Measurements from ENCODE around the gene DTNA.

DTNA gene

DNA sequence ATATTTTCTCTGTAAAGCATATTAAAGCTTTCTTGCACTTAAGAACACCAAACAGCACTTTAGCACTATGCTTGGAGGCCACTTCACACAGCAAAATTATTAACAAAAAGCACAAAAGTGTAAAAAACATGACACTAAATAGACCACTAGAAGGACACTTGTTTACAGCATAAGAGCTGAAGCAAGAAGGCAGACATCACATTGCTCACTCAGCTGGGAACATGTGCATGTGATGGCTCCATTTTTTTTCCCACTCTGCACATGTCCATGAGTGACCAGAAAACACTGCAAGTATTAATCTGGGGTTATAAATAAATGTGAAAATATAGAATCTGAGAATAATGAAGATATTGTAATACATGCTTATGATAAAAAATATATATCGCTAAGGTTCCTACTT lies 228.0 kb downstream of the DTNA start:
- DNase-seq (ENCODE audit: low spot score) = no peak
